H1 (cell line): Measurements from ENCODE around the gene PLEKHS1. TPM values are rescaled to one million over a fixed set of nuclear protein-coding genes. Genes with fewer than 3 reads are reported as not detected.

Source experiments
- CTCF ChIA-PET: fragments of 300-600 bp; sonication (Branson Sonifier 250); formaldehyde crosslinking; loops from one replicate; lab custom pipeline; 2021; ENCODE audit not compliant: partially characterized antibody; lab: Charles Lee
- POLR2A ChIA-PET: fragments of 300-600 bp; sonication (Branson Sonifier 250); formaldehyde crosslinking; loops from one replicate; lab custom pipeline; 2021; ENCODE audit warnings: inconsistent platforms; ENCODE audit not compliant: partially characterized antibody; lab: Charles Lee
- DNase-seq, 2 experiments: peaks; one replicate each; pipeline versions ENCODE4 v3.0.0 to v3.0.0-alpha.2; 2010 to 2022; ENCODE audit warnings: low spot score in 2 of 2, low read depth in 1 of 2, mixed read lengths in 1 of 2
- FAIRE-seq: peaks from 2 replicates; lab custom pipeline; 2011; peaks lifted over from hg19 to GRCh38; lab: Jason Lieb, UNC
- H2AFZ ChIP-seq: 2 replicates; pipeline ENCODE4 v1.8.1; 2012; ENCODE audit warnings: low read length, inconsistent platforms
- H2AK5ac ChIP-seq: 2 replicates; pipeline ENCODE4 v1.6.1; 2013; ENCODE audit warnings: low read depth, low read length
- H2BK120ac ChIP-seq: replicated peaks from 2 replicates; pipeline ENCODE3; 2013; ENCODE audit warnings: low read depth, low read length, inconsistent platforms
- H2BK12ac ChIP-seq: 2 replicates; pipeline ENCODE4 v1.6.1; 2013; ENCODE audit warnings: low read depth, low read length
- H2BK15ac ChIP-seq: 2 replicates; pipeline ENCODE4 v1.6.1; 2013; ENCODE audit warnings: low read length
- H2BK20ac ChIP-seq: 2 replicates; pipeline ENCODE4 v1.6.1; 2013; ENCODE audit warnings: low read length
- H2BK5ac ChIP-seq: 2 replicates; pipeline ENCODE4 v1.6.1; 2013; ENCODE audit warnings: low read depth, low read length
- H3K14ac ChIP-seq: 2 replicates; pipeline ENCODE4 v1.6.1; 2013; ENCODE audit warnings: inconsistent platforms; ENCODE audit not compliant: insufficient read length
- H3K18ac ChIP-seq: 2 replicates; pipeline ENCODE4 v1.6.1; 2013; ENCODE audit warnings: low read length; ENCODE audit errors: extremely low read depth
- H3K23ac ChIP-seq: 2 replicates; pipeline ENCODE4 v1.6.1; 2013; ENCODE audit warnings: inconsistent platforms; ENCODE audit not compliant: insufficient read length
- H3K23me2 ChIP-seq: 2 replicates; pipeline ENCODE4 v1.6.1; 2013; ENCODE audit warnings: low read depth, low read length
- H3K27ac ChIP-seq: 2 replicates; pipeline ENCODE4 v1.6.1; 2011; ENCODE audit warnings: low read depth, low read length, inconsistent platforms
- H3K27me3 ChIP-seq, 4 experiments: replicated peaks in 1 of 4; 1 replicate in 1 of 4; 2 replicates in 3 of 4; pipeline versions ENCODE4 v1.6.1 to v1.8.1; 2011 to 2013; ENCODE audit warnings: low read length in 3 of 4, mild to moderate bottlenecking in 3 of 4, inconsistent platforms in 2 of 4, mixed read lengths in 2 of 4, moderate library complexity in 1 of 4; ENCODE audit not compliant: control insufficient read depth in 3 of 4, insufficient read depth in 3 of 4; ENCODE audit errors: extremely low read depth in 1 of 4
- H3K36me3 ChIP-seq, 4 experiments: 2 replicates each; pipeline versions ENCODE4 v1.6.1 to v1.8.1; 2011 to 2013; ENCODE audit warnings: mild to moderate bottlenecking in 4 of 4, low read length in 3 of 4, moderate library complexity in 2 of 4, control low read depth in 1 of 4, inconsistent platforms in 1 of 4; ENCODE audit not compliant: insufficient read depth in 4 of 4, control insufficient read depth in 2 of 4
- H3K4ac ChIP-seq: replicated peaks from 2 replicates; pipeline ENCODE3; 2013; ENCODE audit warnings: low read length, low read depth, mixed read lengths, inconsistent platforms; ENCODE audit not compliant: insufficient read length
- H3K4me1 ChIP-seq, 4 experiments: replicated peaks in 1 of 4; 1 replicate in 1 of 4; 2 replicates in 3 of 4; pipeline versions ENCODE4 v1.6.1 to v1.8.1; 2011 to 2013; ENCODE audit warnings: low read length in 3 of 4, inconsistent platforms in 2 of 4, mixed read lengths in 1 of 4; ENCODE audit not compliant: insufficient read depth in 4 of 4, control insufficient read depth in 3 of 4
- H3K4me2 ChIP-seq, 2 experiments: 2 replicates each; pipeline versions ENCODE4 v1.6.1 to v1.8.1; 2011 to 2013; ENCODE audit warnings: low read depth in 2 of 2, low read length in 2 of 2, control low read depth in 1 of 2, inconsistent platforms in 1 of 2, mild to moderate bottlenecking in 1 of 2; ENCODE audit not compliant: insufficient read depth in 1 of 2
- H3K4me3 ChIP-seq, 4 experiments: fragments of 200-600, 300-600 bp in 1 of 4; sonication (generic), shearing (Covaris generic), sonication (Bioruptor Twin) in 1 of 4; 2 replicates each; pipeline versions ENCODE4 v1.5.1 to v1.8.1; 2011 to 2016; ENCODE audit warnings: low read length in 4 of 4, low read depth in 3 of 4, control low read depth in 2 of 4, inconsistent platforms in 2 of 4, mild to moderate bottlenecking in 2 of 4, mixed read lengths in 1 of 4, moderate library complexity in 1 of 4; ENCODE audit not compliant: insufficient read depth in 2 of 4; ENCODE audit errors: extremely low read depth in 1 of 4
- H3K56ac ChIP-seq: replicated peaks from 2 replicates; pipeline ENCODE3; 2013; ENCODE audit warnings: low read depth, mild to moderate bottlenecking, mixed read lengths, low read length, inconsistent platforms; ENCODE audit not compliant: insufficient read length
- H3K79me1 ChIP-seq: 2 replicates; pipeline ENCODE4 v1.6.1; 2013; ENCODE audit warnings: low read depth, low read length, control low read depth
- H3K79me2 ChIP-seq, 2 experiments: 2 replicates each; pipeline versions ENCODE4 v1.6.1 to v1.8.1; 2012 to 2013; ENCODE audit warnings: low read length in 2 of 2, mild to moderate bottlenecking in 2 of 2, inconsistent platforms in 1 of 2; ENCODE audit not compliant: insufficient read depth in 2 of 2, control insufficient read depth in 1 of 2
- H3K9ac ChIP-seq, 4 experiments: replicated peaks in 1 of 4; 1 replicate in 1 of 4; 2 replicates in 3 of 4; pipeline versions ENCODE4 v1.6.1 to v1.8.1; 2011 to 2013; ENCODE audit warnings: low read depth in 3 of 4, low read length in 3 of 4, control low read depth in 2 of 4, mild to moderate bottlenecking in 2 of 4, moderate library complexity in 2 of 4, inconsistent platforms in 1 of 4; ENCODE audit errors: extremely low read depth in 1 of 4
- H3K9me3 ChIP-seq, 2 experiments: 2 replicates each; pipeline versions ENCODE4 v1.6.1 to v1.8.1; 2012 to 2013; ENCODE audit warnings: mild to moderate bottlenecking in 2 of 2, moderate library complexity in 2 of 2, control low read depth in 1 of 2, inconsistent platforms in 1 of 2, low read depth in 1 of 2, low read length in 1 of 2, mixed read lengths in 1 of 2; ENCODE audit not compliant: insufficient read depth in 2 of 2
- H4K20me1 ChIP-seq, 2 experiments: replicated peaks in 1 of 2; 2 replicates each; pipeline versions ENCODE3 to v1.8.1; 2011 to 2013; ENCODE audit warnings: inconsistent platforms in 2 of 2, low read length in 2 of 2, mild to moderate bottlenecking in 1 of 2; ENCODE audit not compliant: insufficient read depth in 2 of 2, control insufficient read depth in 1 of 2
- H4K5ac ChIP-seq: 2 replicates; pipeline ENCODE4 v1.6.1; 2013; ENCODE audit warnings: low read length, low read depth, mixed read lengths, inconsistent platforms; ENCODE audit not compliant: insufficient read length
- H4K8ac ChIP-seq: 2 replicates; pipeline ENCODE4 v1.8.0; 2013; ENCODE audit warnings: mild to moderate bottlenecking, moderate library complexity, low read length, inconsistent platforms; ENCODE audit not compliant: insufficient read depth; ENCODE audit errors: extremely low read depth
- H4K91ac ChIP-seq: replicated peaks from 2 replicates; pipeline ENCODE3; 2013; ENCODE audit warnings: low read length, mixed read lengths, inconsistent platforms; ENCODE audit not compliant: insufficient read length
- E2F6 ChIP-seq: IDR thresholded peaks from 2 replicates; pipeline ENCODE4 v1.6.1; 2012; ENCODE audit warnings: inconsistent platforms
- GTF2F1 ChIP-seq: IDR thresholded peaks from 2 replicates; pipeline ENCODE4 v1.6.1; 2012; ENCODE audit warnings: low read depth, low read length, improper control_type of control experiment, borderline replicate concordance
- HDAC6 ChIP-seq: IDR thresholded peaks from one replicate; pipeline ENCODE4 v1.7.1; 2012; ENCODE audit warnings: low read depth, mild to moderate bottlenecking, inconsistent platforms, low read length, moderate library complexity
- KDM4A ChIP-seq: IDR thresholded peaks from one replicate; pipeline ENCODE4 v1.7.1; 2012; ENCODE audit warnings: low read depth, mild to moderate bottlenecking, moderate library complexity, low read length, inconsistent platforms; ENCODE audit not compliant: severe bottlenecking
- KDM5A ChIP-seq: fragments of 200-600 bp; IDR thresholded peaks from 2 replicates; pipeline ENCODE4 v1.7.1; 2012; ENCODE audit warnings: mild to moderate bottlenecking, low read length, inconsistent platforms, mixed read lengths
- PHF8 ChIP-seq: fragments of 200-600 bp; sonication (generic); conservative IDR thresholded peaks from 2 replicates; pipeline ENCODE4 v1.7.1; 2012; ENCODE audit warnings: low read depth, mild to moderate bottlenecking, inconsistent platforms, low read length, moderate library complexity
- SIX5 ChIP-seq: IDR thresholded peaks from 2 replicates; pipeline ENCODE4 v1.6.1; 2011; ENCODE audit warnings: mild to moderate bottlenecking, low read depth, low read length
- TAF1 ChIP-seq: IDR thresholded peaks from 2 replicates; pipeline ENCODE4 v1.6.1; 2011; ENCODE audit warnings: mild to moderate bottlenecking, low read depth, low read length
- TCF12 ChIP-seq: IDR thresholded peaks from 2 replicates; pipeline ENCODE4 v1.6.1; 2011; ENCODE audit warnings: low read depth, mild to moderate bottlenecking, low read length
- ZNF274 ChIP-seq: IDR thresholded peaks from 2 replicates; pipeline ENCODE4 v1.7.0; 2012; ENCODE audit warnings: low read length, borderline replicate concordance; ENCODE audit errors: extremely low read depth
- WGBS, 2 experiments: shearing (Covaris generic) in 1 of 2; methylation state at CpG; one replicate each; pipeline versions ENCODE4 v1.1.6 to v1.1.7; 2013 to 2015; ENCODE audit warnings: low lambda C conversion rate in 2 of 2, mixed read lengths in 2 of 2, inconsistent platforms in 1 of 2, low coverage in 1 of 2, missing lambda C conversion rate in 1 of 2; ENCODE audit not compliant: insufficient replicate concordance in 2 of 2, insufficient coverage in 1 of 2, insufficient read length in 1 of 2; ENCODE audit errors: extremely low coverage in 1 of 2, missing lambda C conversion rate in 1 of 2; 5-methylcytosine and 5-hydroxymethylcytosine counted together
- polyA plus RNA-seq, 7 experiments: library from polyadenylated mRNA; depleted of rRNA in 3 of 7; stranded (reverse) in 5 of 7; unstranded in 2 of 7; fragments of >200 nt in 5 of 7; fragments of 200-250 nt in 2 of 7; gene quantifications; 1 replicate in 5 of 7; 2 replicates in 1 of 7; 4 replicates in 1 of 7; pipeline versions ENCODE4 v1.2.1 to v1.2.3, GENCODE V29; 2011 to 2013; ENCODE audit warnings: missing spikeins in 2 of 7, mixed read lengths in 2 of 7
- total RNA-seq: library from RNA; stranded (reverse); fragmentation: NEBNext Ultra II Directional; extraction: Animal tissue kit (Norgen Biotek cat#: 25700); gene quantifications from 2 replicates; pipeline ENCODE4 v1.2.1, GENCODE V29; 2021
- TF ChIP-seq, protein P1 (sequence below): IDR thresholded peaks from 2 replicates; pipeline ENCODE4 v1.6.1; 2011; ENCODE audit warnings: low read length, improper control_type of control experiment
- TF ChIP-seq, protein P2 (sequence below): IDR thresholded peaks from 2 replicates; pipeline ENCODE4 v1.6.1; 2011; ENCODE audit warnings: low read depth, mild to moderate bottlenecking, low read length; ENCODE audit not compliant: insufficient read depth

The PLEKHS1 gene
- total and polyA plus RNA-seq, 2 of the 8 experiments (the other 6 are each of a cell fraction or from before 2014, with no cell fraction given): not detected

DNA sequence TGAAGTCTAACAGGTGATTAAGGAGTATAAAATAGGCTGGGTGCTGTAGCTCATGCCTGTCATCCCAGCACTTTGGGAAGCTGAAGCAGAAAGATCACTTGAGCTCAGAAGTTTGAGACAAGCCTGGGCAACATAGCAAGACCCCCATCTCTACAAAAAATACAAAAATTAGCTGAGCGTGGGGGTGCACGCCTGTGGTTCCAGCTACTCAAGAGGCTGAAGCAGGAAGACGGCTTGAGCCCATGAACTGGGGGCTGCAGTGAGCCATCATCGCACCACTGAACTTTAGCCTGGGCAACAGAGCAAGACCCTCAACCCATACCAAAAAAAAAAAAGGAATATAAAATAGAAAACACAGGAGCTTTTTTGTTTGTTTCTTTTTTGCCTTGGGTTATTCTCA, 55.0 kb downstream of the PLEKHS1 start:
- H4K8ac ChIP-seq: no peak overlapping the region
- H2BK15ac ChIP-seq: no peak overlapping the region
- H2BK20ac ChIP-seq: no peak overlapping the region
- H3K23ac ChIP-seq: no peak overlapping the region
- H2AK5ac ChIP-seq: no peak overlapping the region
- H2BK5ac ChIP-seq: no peak overlapping the region
- no peak overlapping the region for H4K91ac ChIP-seq
- no peak overlapping the region for H2BK12ac ChIP-seq
- FAIRE-seq (no peak), DNase-seq (no peak)
- H2AFZ ChIP-seq: no peak overlapping the region
- WGBS, 2 experiments: 91% methylated on average over 4 of the region's 4 CpGs; no CpG with 5 or more reads in 1 of the 2 experiments
- H4K5ac ChIP-seq: no peak overlapping the region
- H3K18ac ChIP-seq: no peak overlapping the region
- no peaks in the 10 kb centered on the region for H3K9me3 ChIP-seq
- H3K79me2 ChIP-seq: no peaks in the 10 kb centered on the region
- no peaks in the 10 kb centered on the region for H3K23me2 ChIP-seq
- ChIA-PET POLR2A (interaction anchor here (0.7 kb wide), 1 partner anchor 12 kb away, joined by 5 read pairs; no protein-coding TSS in a partner anchor), CTCF (interaction anchor here (0.6 to 1.8 kb wide), 6 partner anchors 10 to 382 kb away, joined by 3 to 5 read pairs (median 4); no protein-coding TSS in a partner anchor)
- no peaks in the 10 kb centered on the region for H3K27me3 ChIP-seq
- H3K4ac ChIP-seq: no peak overlapping the region
- no peak overlapping the region for H2BK120ac ChIP-seq
- H3K14ac ChIP-seq: no peak overlapping the region
- H3K4me2 ChIP-seq: no peak overlapping the region
- no peaks in the 10 kb centered on the region for H3K79me1 ChIP-seq
- H3K9ac ChIP-seq: no peak overlapping the region
- H3K56ac ChIP-seq: no peak overlapping the region
- no peaks in the 10 kb centered on the region for H4K20me1 ChIP-seq
- H3K4me3 ChIP-seq: no peak overlapping the region
- no peaks in the 10 kb centered on the region for H3K4me1 ChIP-seq
- H3K27ac ChIP-seq: no peak overlapping the region
- H3K36me3 ChIP-seq: no peaks in the 10 kb centered on the region
- TF ChIP-seq, protein P1, sequence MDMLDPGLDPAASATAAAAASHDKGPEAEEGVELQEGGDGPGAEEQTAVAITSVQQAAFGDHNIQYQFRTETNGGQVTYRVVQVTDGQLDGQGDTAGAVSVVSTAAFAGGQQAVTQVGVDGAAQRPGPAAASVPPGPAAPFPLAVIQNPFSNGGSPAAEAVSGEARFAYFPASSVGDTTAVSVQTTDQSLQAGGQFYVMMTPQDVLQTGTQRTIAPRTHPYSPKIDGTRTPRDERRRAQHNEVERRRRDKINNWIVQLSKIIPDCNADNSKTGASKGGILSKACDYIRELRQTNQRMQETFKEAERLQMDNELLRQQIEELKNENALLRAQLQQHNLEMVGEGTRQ: no peak
- no peak for TF ChIP-seq ZNF274
- no peak for TF ChIP-seq E2F6
- TF ChIP-seq PHF8: no peak
- no peak for TF ChIP-seq GTF2F1
- no peak for TF ChIP-seq KDM5A
- TF ChIP-seq HDAC6: no peak
- TF ChIP-seq KDM4A: no peak
- no peak for TF ChIP-seq SIX5
- TF ChIP-seq TAF1: no peak
- TF ChIP-seq, protein P2, sequence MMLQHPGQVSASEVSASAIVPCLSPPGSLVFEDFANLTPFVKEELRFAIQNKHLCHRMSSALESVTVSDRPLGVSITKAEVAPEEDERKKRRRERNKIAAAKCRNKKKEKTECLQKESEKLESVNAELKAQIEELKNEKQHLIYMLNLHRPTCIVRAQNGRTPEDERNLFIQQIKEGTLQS: no peak
- no peak for TF ChIP-seq TCF12
